ENCODE results near the gene PTPRCAP. TPM values are rescaled to one million over a fixed set of nuclear protein-coding genes. Genes with fewer than 3 reads are reported as not detected.

PTPRCAP gene
- total RNA-seq, 2 donors from 2014 or later: 94.5 to 119 TPM

DNA sequence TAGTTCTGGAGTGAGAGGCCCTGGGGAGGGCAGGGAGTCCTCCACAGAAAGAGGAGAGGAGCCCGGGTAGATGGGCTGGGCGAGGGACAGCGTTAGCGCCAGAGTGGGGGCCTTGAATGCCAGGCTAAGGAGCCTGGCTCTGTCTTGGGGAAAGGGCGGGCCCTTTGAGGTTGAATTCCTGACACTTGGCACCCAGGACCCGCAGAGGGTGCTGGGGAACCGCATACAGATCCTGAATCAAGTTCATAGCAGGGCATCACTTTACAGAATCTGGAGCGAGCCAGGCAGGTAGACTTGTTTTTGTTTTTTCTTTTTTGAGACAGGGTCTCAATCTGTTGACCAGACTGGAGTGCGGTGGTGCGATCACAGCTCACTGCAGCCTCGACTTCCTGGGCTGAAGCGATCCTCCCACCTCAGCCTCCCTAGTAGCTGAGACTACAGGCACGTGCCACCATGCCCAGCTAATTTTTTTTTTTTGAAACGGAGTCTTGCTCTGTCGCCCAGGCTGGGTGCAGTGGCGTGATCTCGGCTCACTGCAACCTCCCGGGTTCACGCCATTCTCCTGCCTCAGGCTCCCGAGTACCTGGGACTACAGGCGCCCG, 16.0 kb downstream of the PTPRCAP start:
- H3K27ac Mint-ChIP-seq: no peak overlapping the region
- DNase-seq: no peak
- H3K36me3 Mint-ChIP-seq (ENCODE audit: insufficient read depth in 2 of 2): no peaks in the 10 kb centered on the region
- no peaks in the 10 kb centered on the region for H3K27me3 Mint-ChIP-seq (ENCODE audit: low read depth)
- peak overlapping the region; percentile 74 to 83 for H3K4me3 Mint-ChIP-seq
- H3K9me3 Mint-ChIP-seq: no peaks in the 10 kb centered on the region
- peaks cover 51% of the 10 kb centered on the region for H3K4me1 Mint-ChIP-seq (ENCODE audit: low read depth)
- no peak for ATAC-seq (replicated peaks in 1 of 2)

DNA sequence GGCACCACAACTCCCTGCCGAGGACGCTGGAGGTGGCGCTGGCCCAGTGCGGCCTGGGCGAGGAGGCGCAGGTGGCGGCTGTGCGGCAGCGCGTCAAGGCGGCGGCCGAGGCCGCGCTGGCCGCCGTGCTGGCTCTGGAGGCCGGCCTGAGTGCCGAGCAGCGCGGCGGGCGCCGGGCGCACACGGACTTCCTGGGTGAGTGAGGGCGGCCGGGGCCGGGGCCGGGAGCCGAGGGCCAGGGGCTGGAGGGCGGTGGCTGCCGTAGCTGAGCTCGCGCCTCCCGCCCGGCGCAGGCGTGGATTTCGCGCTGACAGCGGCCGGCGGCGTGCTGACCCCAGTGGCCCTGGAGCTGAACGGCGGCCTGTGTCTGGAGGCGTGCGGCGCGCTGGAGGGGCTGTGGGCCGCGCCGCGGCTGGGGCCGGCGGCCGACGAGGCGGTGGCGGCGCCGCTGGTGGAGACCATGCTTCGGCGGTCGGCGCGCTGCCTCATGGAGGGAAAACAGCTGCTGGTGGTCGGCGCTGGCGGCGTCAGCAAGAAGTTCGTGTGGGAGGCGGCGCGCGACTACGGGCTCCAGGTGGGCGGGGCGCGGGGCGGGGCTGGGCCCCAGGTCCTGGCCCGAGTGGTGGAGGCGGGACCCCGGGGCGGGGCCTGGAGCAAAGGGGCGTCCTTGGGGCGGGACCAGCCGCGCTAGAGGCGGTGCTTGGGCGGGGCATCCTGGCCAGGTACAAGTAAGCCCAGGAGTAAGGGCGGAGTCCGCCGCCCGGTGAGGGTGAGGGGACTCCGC, 16.6 kb downstream of the PTPRCAP start:
- no peaks in the 10 kb centered on the region for H3K36me3 Mint-ChIP-seq (ENCODE audit: insufficient read depth in 2 of 2)
- H3K27me3 Mint-ChIP-seq (ENCODE audit: low read depth): no peaks in the 10 kb centered on the region
- peak overlapping the region; percentile 86 to 88 for H3K4me3 Mint-ChIP-seq
- peak; percentile 97 to 100 for DNase-seq
- peak; percentile 91 for ATAC-seq (replicated peaks in 1 of 2)
- no peak overlapping the region for H3K27ac Mint-ChIP-seq
- H3K4me1 Mint-ChIP-seq (ENCODE audit: low read depth): peaks cover 56% of the 10 kb centered on the region
- no peaks in the 10 kb centered on the region for H3K9me3 Mint-ChIP-seq

DNA sequence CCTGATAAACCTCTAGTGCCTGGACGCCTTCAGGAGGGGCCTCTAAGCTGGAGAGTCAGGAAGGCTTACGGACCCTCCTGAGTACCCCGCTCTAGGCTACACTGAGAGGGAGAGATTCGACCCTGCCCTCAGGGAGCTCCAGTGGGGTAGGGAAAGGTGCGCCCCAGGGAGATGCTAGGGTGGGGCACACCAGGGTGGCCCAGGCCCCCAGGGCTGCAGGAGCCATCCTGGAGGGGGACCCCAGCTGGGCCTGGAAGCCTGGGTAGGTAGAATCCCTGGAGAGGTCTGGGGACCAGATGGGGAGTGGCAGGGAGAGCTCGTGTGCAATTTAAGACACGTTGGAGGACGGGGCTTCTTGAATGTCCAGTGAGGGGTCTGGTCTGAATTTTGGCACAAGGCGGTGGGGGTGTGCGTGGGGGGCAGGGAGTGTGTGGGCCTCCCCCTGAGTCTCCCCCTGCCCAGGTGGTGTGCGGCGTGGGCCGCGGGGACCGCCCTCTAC, 17.3 kb downstream of the PTPRCAP start:
- peak overlapping the region; percentile 86 to 88 for H3K4me3 Mint-ChIP-seq
- no peak overlapping the region for H3K27ac Mint-ChIP-seq
- ATAC-seq (replicated peaks in 1 of 2): no peak
- H3K9me3 Mint-ChIP-seq: no peaks in the 10 kb centered on the region
- DNase-seq: no peak
- no peaks in the 10 kb centered on the region for H3K36me3 Mint-ChIP-seq (ENCODE audit: insufficient read depth in 2 of 2)
- peaks cover 56% of the 10 kb centered on the region for H3K4me1 Mint-ChIP-seq (ENCODE audit: low read depth)
- no peaks in the 10 kb centered on the region for H3K27me3 Mint-ChIP-seq (ENCODE audit: low read depth)

DNA sequence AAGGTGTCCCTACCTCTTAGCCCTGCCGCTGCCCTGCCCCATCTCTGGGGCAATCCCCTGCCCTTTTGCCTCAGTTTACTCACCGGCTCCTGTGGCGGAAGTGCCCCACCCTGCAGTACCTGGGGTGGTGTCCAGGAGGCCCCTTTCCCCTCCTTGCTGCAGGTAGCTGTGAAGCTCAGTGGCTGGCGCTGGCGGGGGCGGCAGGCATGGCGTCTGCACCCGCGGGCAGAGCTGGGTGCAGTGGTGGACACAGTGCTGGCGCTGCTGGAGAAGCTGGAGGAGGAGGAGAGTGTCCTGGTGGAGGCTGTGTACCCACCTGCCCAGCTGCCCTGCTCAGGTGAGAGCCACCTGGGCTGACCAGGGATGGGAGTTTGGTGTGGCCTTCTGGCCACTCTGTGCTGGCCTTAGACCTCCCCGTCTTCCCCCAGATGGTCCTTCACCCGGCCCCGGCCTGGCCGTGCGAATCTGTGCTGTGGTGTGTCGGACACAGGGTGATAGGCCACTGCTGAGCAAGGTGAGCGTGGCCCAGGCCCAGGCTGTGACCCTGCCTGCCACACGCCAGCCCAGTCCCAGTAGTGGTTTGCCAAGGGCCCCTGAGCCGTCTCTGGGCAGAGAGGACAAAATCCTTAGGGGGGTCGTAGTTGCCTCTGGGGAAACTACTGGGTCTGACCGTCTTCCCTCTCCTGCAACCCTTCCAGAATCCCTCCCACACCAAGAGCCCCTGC, 18.0 kb downstream of the PTPRCAP start:
- no peaks in the 10 kb centered on the region for H3K27me3 Mint-ChIP-seq (ENCODE audit: low read depth)
- H3K9me3 Mint-ChIP-seq: no peaks in the 10 kb centered on the region
- H3K4me3 Mint-ChIP-seq: peak overlapping the region; percentile 86 to 88
- no peak overlapping the region for H3K27ac Mint-ChIP-seq
- H3K36me3 Mint-ChIP-seq (ENCODE audit: insufficient read depth in 2 of 2): no peaks in the 10 kb centered on the region
- ATAC-seq (replicated peaks in 1 of 2): no peak
- H3K4me1 Mint-ChIP-seq (ENCODE audit: low read depth): peaks cover 56% of the 10 kb centered on the region
- DNase-seq: no peak

DNA sequence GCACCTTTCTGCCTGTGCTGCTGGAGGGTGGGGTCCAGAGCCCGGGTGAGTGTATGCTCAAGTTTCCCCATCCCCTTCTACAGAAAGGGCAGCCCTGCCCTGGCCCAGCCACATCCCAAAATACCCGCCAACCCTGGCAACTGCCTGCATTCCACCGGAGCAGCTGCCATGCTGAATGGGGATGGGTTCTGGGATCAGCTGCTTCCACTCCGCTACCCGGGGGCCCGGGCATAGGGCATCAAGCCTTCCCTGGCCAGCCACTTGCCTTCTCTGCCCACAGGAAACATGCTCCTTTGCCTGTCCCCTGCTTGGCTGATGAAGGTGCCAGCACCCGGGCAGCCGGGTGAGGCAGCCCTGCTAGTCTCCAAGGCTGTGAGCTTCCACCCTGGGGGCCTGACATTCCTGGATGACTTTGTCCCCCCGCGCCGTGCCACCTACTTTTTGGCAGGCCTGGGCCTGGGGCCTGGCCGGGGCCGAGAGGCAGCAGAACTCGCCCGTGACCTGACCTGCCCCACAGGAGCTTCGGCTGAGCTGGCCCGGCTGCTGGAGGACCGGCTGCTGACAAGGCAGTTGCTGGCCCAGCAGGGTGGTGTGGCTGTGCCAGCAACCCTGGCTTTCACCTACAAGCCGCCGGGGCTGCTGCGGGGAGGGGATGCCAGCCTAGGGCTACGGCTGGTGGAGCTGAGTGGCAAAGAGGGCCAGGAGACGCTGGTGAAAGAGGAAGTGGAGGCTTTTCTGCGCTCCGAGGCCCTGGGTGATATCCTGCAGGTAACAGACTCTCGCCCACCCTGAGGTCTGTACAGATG, 18.8 kb downstream of the PTPRCAP start:
- H3K4me1 Mint-ChIP-seq (ENCODE audit: low read depth): peaks cover 63% of the 10 kb centered on the region

DNA sequence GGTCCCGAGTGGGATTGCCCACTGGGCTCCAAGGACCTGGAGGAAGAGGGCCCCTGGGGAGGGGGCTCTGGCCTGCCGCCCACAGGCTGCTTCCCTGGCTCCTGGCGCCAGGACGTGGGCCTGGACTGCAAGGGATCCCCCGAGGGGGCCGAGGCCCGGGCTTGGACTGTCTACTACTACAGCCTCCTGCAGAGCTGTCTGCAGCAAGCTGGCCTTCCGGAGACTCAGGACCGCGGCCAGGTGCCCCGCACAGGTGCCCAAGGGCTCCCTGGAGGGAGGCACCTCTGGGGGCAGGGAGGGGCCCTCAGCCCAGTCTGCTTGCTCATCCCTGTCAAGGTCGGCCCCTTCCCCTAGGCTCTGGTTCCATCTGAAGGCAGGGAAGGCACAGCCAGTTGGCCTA, 20.1 kb downstream of the PTPRCAP start:
- Mint-ChIP-seq H3K9me3 (no peaks in the 10 kb centered on the region), H3K27ac (no peak overlapping the region), H3K27me3 (ENCODE audit: low read depth) (no peaks in the 10 kb centered on the region), H3K4me3 (peak overlapping the region in 1 of 2 donors; percentile 88), H3K4me1 (ENCODE audit: low read depth) (peaks cover 66% of the 10 kb centered on the region), H3K36me3 (ENCODE audit: insufficient read depth in 2 of 2) (no peaks in the 10 kb centered on the region)
- ATAC-seq (replicated peaks in 1 of 2) (no peak), DNase-seq (no peak)

More for the DNA sequence above, 18.8 kb downstream of the PTPRCAP start:
- Mint-ChIP-seq H3K27ac (no peak overlapping the region), H3K27me3 (ENCODE audit: low read depth) (no peaks in the 10 kb centered on the region), H3K36me3 (ENCODE audit: insufficient read depth in 2 of 2) (no peaks in the 10 kb centered on the region), H3K4me3 (peak overlapping the region; percentile 86 to 88), H3K9me3 (no peaks in the 10 kb centered on the region)
- DNase-seq (peak in 1 of 2 donors; percentile 56), ATAC-seq (replicated peaks in 1 of 2) (no peak)

DNA sequence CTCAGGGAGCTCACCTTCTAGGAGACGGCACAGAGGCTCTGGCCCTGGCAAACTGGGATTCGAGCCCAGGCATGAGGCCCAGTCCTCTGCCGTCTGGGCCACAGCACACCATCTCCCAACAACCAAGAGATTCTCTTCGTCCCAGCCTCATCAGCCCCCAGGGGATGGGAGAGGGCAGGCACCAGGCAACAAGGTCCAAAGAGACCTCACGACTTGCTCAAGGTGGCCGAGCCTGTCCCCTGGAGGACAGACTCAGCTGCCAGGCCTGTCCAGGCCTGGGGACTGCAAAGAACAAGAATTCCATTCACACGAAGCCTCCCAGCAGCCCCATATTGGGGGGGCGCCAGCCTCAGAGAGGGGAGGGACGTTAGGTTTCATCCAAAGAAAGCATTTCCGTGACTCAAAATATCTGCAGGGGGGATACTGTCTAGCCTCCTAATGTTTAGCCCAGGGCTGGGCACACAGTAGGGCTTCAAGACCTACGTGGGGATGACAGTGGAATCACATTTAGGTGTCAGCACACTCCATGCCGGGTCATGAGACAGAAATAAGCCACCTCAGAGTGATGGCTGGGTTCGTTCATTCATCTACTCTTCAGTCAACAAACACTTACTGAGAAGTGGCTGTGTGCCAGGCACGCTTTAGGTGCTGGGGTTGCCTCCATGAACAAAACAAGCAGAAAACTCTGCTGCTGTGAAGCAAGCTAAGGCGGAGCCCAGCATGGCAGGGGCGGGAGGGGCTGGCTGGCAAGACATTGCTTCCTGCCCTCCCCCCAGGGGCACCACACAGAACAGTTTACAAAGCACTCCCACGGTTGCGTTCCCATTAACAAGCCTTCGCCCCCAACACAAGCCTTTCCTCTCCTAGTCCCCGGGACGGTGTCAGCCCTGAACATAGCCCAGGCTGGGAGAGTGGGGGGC, 20.8 kb downstream of the PTPRCAP start:
- Mint-ChIP-seq H3K4me3 (peak overlapping the region; percentile 72 to 83), H3K27me3 (ENCODE audit: low read depth) (no peaks in the 10 kb centered on the region), H3K27ac (peak overlapping the region; percentile 21), H3K9me3 (no peaks in the 10 kb centered on the region), H3K4me1 (ENCODE audit: low read depth) (peaks cover 74% of the 10 kb centered on the region), H3K36me3 (ENCODE audit: insufficient read depth in 2 of 2) (no peaks in the 10 kb centered on the region)
- DNase-seq (peak in 1 of 2 donors; percentile 63), ATAC-seq (replicated peaks in 1 of 2) (peak; percentile 1 to 3)

DNA sequence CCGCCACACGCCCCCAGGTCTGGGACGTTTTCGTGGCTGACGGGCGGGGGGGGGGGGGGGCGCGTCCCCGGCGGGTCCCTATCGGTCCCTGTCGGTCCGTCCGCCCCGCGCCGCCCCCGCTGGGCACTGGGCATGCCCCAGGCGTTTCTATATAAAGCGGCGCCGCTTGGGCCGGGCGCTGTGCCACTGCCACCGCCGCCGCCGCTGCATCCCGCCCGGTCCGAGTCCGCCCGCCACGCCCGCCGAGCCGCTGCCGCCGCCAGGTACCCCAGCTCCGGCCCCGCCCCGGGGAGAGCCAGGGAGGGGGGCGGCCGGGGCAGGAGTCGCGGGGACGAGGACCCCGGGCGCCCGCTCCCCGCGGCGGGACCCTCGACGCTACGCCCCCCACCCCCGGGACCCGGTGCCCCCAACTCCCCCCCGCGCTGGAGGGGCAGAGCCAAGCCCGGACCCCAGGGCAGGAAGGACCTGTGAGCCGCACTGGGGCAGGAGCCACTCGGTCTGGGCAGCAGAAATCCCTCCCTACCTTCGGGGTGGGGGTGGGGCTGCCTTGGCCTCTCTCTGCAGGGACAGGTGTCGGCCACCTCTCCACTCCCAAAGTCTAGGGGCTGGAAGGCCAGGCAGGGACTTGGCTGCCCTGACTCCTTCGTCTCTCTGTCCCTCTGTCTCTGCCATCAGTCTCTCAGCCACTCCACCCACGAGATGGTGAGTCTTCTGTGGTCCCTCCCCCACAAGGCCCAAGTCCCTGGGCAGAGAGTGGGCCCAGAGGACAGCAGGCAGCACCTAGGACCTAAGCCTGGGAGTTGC, 21.8 kb downstream of the PTPRCAP start, which contains the start of gene CARNS1:
Gene CARNS1 (plus strand): TSS at position 178 of the 804 bp plus-strand sequence. CDS start 522 bp downstream, at position 700.
- DNase-seq (no peak), ATAC-seq (replicated peaks in 1 of 2) (peak in 1 of 2 donors; percentile 24)
- Mint-ChIP-seq H3K4me1 (ENCODE audit: low read depth) (peaks cover 78% of the 10 kb centered on the region), H3K27me3 (ENCODE audit: low read depth) (no peaks in the 10 kb centered on the region), H3K36me3 (ENCODE audit: insufficient read depth in 2 of 2) (no peaks in the 10 kb centered on the region), H3K27ac (peak within 1 kb of the TSS; percentile 21), H3K4me3 (peak within 1 kb of the TSS; percentile 82 to 83), H3K9me3 (no peaks in the 10 kb centered on the region)

DNA sequence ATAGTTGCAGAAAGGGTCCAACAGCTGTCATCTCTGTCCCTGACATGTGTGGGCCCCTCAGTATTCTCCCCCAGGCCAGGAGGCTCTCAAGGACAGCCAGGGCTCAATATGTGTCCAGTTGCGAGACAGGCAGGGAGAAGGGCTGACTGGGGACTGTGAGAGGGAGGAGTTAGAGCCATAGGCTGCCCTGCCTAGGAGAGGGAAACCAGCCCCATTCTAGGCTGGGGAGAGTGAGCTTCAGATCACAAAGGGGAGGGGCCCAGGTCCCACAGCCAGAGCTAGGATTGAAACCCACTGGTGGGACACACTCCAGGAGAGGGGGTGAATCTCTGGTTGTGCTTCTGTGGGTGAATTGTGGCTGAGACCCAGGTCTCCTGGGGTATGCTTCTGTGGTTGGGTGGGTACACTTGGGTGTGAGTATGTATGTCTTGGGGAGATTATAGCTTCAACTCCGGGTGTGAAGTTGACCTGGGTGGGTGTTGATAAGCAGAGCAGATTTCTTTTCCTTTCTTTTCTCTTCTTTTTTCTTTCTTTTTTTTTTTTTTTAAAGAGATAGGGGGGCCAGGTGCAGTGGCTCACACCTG, 24.1 kb downstream of the PTPRCAP start:
- ATAC-seq (replicated peaks in 1 of 2) (no peak), DNase-seq (no peak)
- H3K4me1 Mint-ChIP-seq (ENCODE audit: low read depth): peaks cover 78% of the 10 kb centered on the region
- H3K27me3 Mint-ChIP-seq (ENCODE audit: low read depth): no peaks in the 10 kb centered on the region
- H3K9me3 Mint-ChIP-seq: no peaks in the 10 kb centered on the region
- peak overlapping the region; percentile 10 to 32 for H3K4me3 Mint-ChIP-seq
- H3K36me3 Mint-ChIP-seq (ENCODE audit: insufficient read depth in 2 of 2): peaks cover 0 to 2% of the 10 kb centered on the region in 2 donors
- peak overlapping the region; percentile 22 for H3K27ac Mint-ChIP-seq

DNA sequence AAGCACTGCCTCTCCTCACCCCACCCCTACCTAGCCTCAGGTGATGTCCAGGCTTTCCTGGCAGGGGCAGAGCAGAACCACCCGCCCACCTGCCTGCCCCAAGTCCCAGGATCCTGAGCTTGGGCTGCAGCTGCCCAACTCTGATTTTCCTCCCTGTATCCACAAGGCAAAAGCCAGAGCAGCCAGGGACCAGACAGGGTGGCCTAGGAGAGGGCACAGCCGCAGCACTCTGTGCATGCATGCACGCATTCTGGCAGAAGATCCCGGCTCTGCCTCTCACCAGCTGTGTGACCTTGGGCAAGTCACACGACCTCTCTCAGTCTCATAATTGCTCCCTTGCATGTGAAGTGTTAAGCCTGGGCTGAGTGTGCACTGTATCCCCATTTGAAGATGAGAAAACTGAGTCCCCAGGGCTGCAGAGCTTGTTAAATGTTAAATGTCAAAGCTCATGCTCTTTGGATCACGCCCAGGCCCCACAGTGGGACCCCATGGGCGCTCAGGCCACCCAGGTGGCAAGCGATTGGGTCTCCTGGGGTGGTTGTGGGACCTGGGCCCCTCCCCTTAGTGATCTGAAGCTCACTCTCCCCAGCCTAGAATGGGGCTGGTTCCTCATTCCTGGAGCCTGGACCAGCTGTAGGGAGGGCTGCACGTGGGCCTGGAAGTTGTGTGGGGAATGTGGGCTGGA, 24.8 kb downstream of the PTPRCAP start:
- H3K36me3 Mint-ChIP-seq (ENCODE audit: insufficient read depth in 2 of 2): peaks cover 0 to 2% of the 10 kb centered on the region in 2 donors
- no peaks in the 10 kb centered on the region for H3K9me3 Mint-ChIP-seq
- no peak for DNase-seq
- H3K27ac Mint-ChIP-seq: peak overlapping the region; percentile 38
- no peak for ATAC-seq (replicated peaks in 1 of 2)
- no peaks in the 10 kb centered on the region for H3K27me3 Mint-ChIP-seq (ENCODE audit: low read depth)
- peak overlapping the region; percentile 13 to 29 for H3K4me3 Mint-ChIP-seq
- H3K4me1 Mint-ChIP-seq (ENCODE audit: low read depth): peaks cover 78% of the 10 kb centered on the region

All from activated T-cell treated with anti-CD3 and anti-CD28 coated beads, Interleukin-2, amount 50 U/mL, for 72 hours (primary cell).